IMR-90 (cell line): ENCODE data around the gene ABCD1. TPM values are rescaled to one million over a fixed set of nuclear protein-coding genes. Genes with fewer than 3 reads are reported as not detected.

Experiments
- ATAC-seq: fragments of 200-7000 bp; cut with Tn5 transposase; 2 replicates; pipeline ENCODE4 v1.9.1; 2020; ENCODE audit warnings: low read depth, mild to moderate bottlenecking, moderate library complexity
- BruUV-seq: library from RNA; stranded (reverse); fragments of 400-500 nt; replicated peaks from 2 replicates; lab custom pipeline; 2021; lab: Mats Ljungman, UMichigan
- CTCF ChIA-PET: fragments of 300-600 bp; formaldehyde crosslinking; extraction: SDS; loops from one replicate; lab custom pipeline; 2021; ENCODE audit warnings: antibody characterized with exemption; lab: Yijun Ruan, JAX
- POLR2A ChIA-PET: fragments of 300-600 bp; sonication (Branson Sonifier 250); formaldehyde crosslinking; loops from one replicate; lab custom pipeline; 2022; ENCODE audit warnings: antibody characterized with exemption; ENCODE audit not compliant: unreplicated experiment; lab: Charles Lee
- DNase-seq: peaks from one replicate; pipeline ENCODE4 v3.0.0; 2013
- H2AFZ ChIP-seq: replicated peaks from 2 replicates; pipeline ENCODE3; 2013; ENCODE audit warnings: low read length, mild to moderate bottlenecking; ENCODE audit not compliant: poor library complexity
- H2AK5ac ChIP-seq: 2 replicates; pipeline ENCODE4 v1.6.1; 2013; ENCODE audit warnings: low read depth, low read length, inconsistent platforms
- H2AK9ac ChIP-seq: replicated peaks from 2 replicates; pipeline ENCODE3; 2013; ENCODE audit warnings: mild to moderate bottlenecking, low read depth, low read length, moderate library complexity; ENCODE audit not compliant: poor library complexity
- H2BK120ac ChIP-seq: 2 replicates; pipeline ENCODE4 v1.6.1; 2013; ENCODE audit warnings: low read depth, low read length, inconsistent platforms
- H2BK15ac ChIP-seq: 3 replicates; pipeline ENCODE4 v1.6.1; 2013; ENCODE audit warnings: low read depth, low read length, inconsistent platforms
- H2BK20ac ChIP-seq: 2 replicates; pipeline ENCODE4 v1.6.1; 2013; ENCODE audit warnings: low read depth, mild to moderate bottlenecking, inconsistent platforms, low read length, moderate library complexity
- H2BK5ac ChIP-seq: 2 replicates; pipeline ENCODE4 v1.6.1; 2013; ENCODE audit warnings: mild to moderate bottlenecking, low read depth, low read length, inconsistent platforms; ENCODE audit not compliant: poor library complexity, severe bottlenecking
- H3K14ac ChIP-seq: replicated peaks from 2 replicates; pipeline ENCODE4 v1.6.1; 2013; ENCODE audit warnings: low read depth, low read length, inconsistent platforms
- H3K18ac ChIP-seq: 2 replicates; pipeline ENCODE4 v1.6.1; 2013; ENCODE audit warnings: low read depth, low read length, control low read depth
- H3K23ac ChIP-seq: 2 replicates; pipeline ENCODE4 v1.6.1; 2013; ENCODE audit warnings: low read depth, low read length, inconsistent platforms
- H3K27ac ChIP-seq: 2 replicates; pipeline ENCODE4 v1.5.1; 2013; ENCODE audit warnings: mild to moderate bottlenecking, control low read depth, low read length; ENCODE audit not compliant: insufficient read depth
- H3K27me3 ChIP-seq: 2 replicates; pipeline ENCODE4 v1.6.1; 2013; ENCODE audit warnings: low read length; ENCODE audit not compliant: control insufficient read depth, insufficient read depth
- H3K36me3 ChIP-seq: 2 replicates; pipeline ENCODE4 v1.6.1; 2013; ENCODE audit warnings: low read length, mixed read lengths; ENCODE audit not compliant: control insufficient read depth, insufficient read depth
- H3K4ac ChIP-seq: 2 replicates; pipeline ENCODE4 v1.6.1; 2013; ENCODE audit warnings: low read depth, low read length, inconsistent platforms
- H3K4me1 ChIP-seq: 2 replicates; pipeline ENCODE4 v1.6.1; 2013; ENCODE audit warnings: low read length, mixed read lengths; ENCODE audit not compliant: control insufficient read depth, insufficient read depth
- H3K4me2 ChIP-seq: 2 replicates; pipeline ENCODE4 v1.6.1; 2013; ENCODE audit warnings: low read depth, mild to moderate bottlenecking, control low read depth, low read length, moderate library complexity
- H3K4me3 ChIP-seq: 2 replicates; pipeline ENCODE4 v1.5.1; 2013; ENCODE audit warnings: low read depth, mild to moderate bottlenecking, control low read depth, low read length, moderate library complexity; ENCODE audit not compliant: insufficient read depth
- H3K56ac ChIP-seq: 2 replicates; pipeline ENCODE4 v1.6.1; 2013; ENCODE audit warnings: low read length, inconsistent platforms; ENCODE audit not compliant: insufficient read depth; ENCODE audit errors: extremely low read depth
- H3K79me1 ChIP-seq, 2 experiments: 2 replicates each; pipeline ENCODE4 v1.6.1; 2013; ENCODE audit warnings: low read length in 2 of 2, inconsistent platforms in 1 of 2, low read depth in 1 of 2
- H3K9ac ChIP-seq: 2 replicates; pipeline ENCODE4 v1.6.1; 2013; ENCODE audit warnings: low read depth, low read length, control low read depth
- H3K9me1 ChIP-seq: 2 replicates; pipeline ENCODE4 v1.6.1; 2013; ENCODE audit warnings: low read length, inconsistent platforms; ENCODE audit not compliant: insufficient read depth
- H3K9me3 ChIP-seq: 2 replicates; pipeline ENCODE4 v1.6.1; 2013; ENCODE audit warnings: low read length; ENCODE audit not compliant: control insufficient read depth, insufficient read depth
- H4K20me1 ChIP-seq: 2 replicates; pipeline ENCODE4 v1.6.1; 2013; ENCODE audit warnings: low read length, inconsistent platforms; ENCODE audit not compliant: insufficient read depth
- H4K5ac ChIP-seq: 2 replicates; pipeline ENCODE4 v1.6.1; 2013; ENCODE audit warnings: mild to moderate bottlenecking, low read depth, low read length, control low read depth
- H4K8ac ChIP-seq, 2 experiments: 2 replicates each; pipeline ENCODE4 v1.6.1; 2013; ENCODE audit warnings: low read depth in 2 of 2, low read length in 2 of 2, control low read depth in 1 of 2, inconsistent platforms in 1 of 2
- H4K91ac ChIP-seq: 2 replicates; pipeline ENCODE4 v1.6.1; 2013; ENCODE audit warnings: low read depth, low read length, inconsistent platforms; ENCODE audit not compliant: insufficient read depth
- CEBPB ChIP-seq: IDR thresholded peaks from 2 replicates; pipeline ENCODE4 v1.6.1; 2012; ENCODE audit warnings: low read depth, low read length, improper control_type of control experiment
- CTCF ChIP-seq: conservative IDR thresholded peaks from 2 replicates; pipeline ENCODE4 v1.5.1; 2012; ENCODE audit warnings: mild to moderate bottlenecking, low read depth, low read length, improper control_type of control experiment
- RCOR1 ChIP-seq: IDR thresholded peaks from 2 replicates; pipeline ENCODE4 v1.6.1; 2012; ENCODE audit warnings: mild to moderate bottlenecking, low read length, improper control_type of control experiment; ENCODE audit not compliant: insufficient replicate concordance
- whole genome bisulfite sequencing, 2 experiments: methylation state at CpG; one replicate each; pipeline versions ENCODE4 v1.1.5 to v1.1.7; 2013; ENCODE audit warnings: missing lambda C conversion rate in 2 of 2; ENCODE audit not compliant: insufficient read length in 1 of 2; ENCODE audit errors: extremely low coverage in 2 of 2; 5-methylcytosine and 5-hydroxymethylcytosine counted together
- dilution Hi-C: fragments of 300-500 bp; cut with HindIII; formaldehyde crosslinking; loops from one replicate; pipeline ENCODE4 v1.14.3; 2018; ENCODE audit warnings: low sequenced_read_pairs; ENCODE audit not compliant: unreplicated experiment
- in situ Hi-C: fragments of 300-500 bp; cut with MboI; formaldehyde crosslinking; loops from 3 replicates; pipeline ENCODE4 v1.14.3; 2019; ENCODE audit warnings: low sequenced_read_pairs, inconsistent platforms, mixed read lengths
- intact Hi-C: fragments of 100-400 bp; cut with micrococcal nuclease; formaldehyde crosslinking; loops from 2 replicates; pipeline ENCODE4 v1.10.0; 2022
- polyA plus RNA-seq, 3 experiments: library from polyadenylated mRNA; depleted of rRNA; stranded (reverse); fragments of >200 nt; gene quantifications; 2 replicates each; pipeline ENCODE4 v1.2.3, GENCODE V29; 2012; ENCODE audit warnings: low replicate concordance in 1 of 3
- total RNA-seq: library from RNA; depleted of rRNA; stranded (reverse); fragments of >200 nt; gene quantifications from 2 replicates; pipeline ENCODE4 v1.2.3, GENCODE V29; 2012

Gene ABCD1
- total and polyA plus RNA-seq, 2 of the 4 experiments (the other 2 are of a cell fraction), result 4.3 to 7.0 TPM

GRCh38 chrX:153776120-153776599 is 51.5 kb downstream of the ABCD1 start:
- Histone ChIP-seq H3K4me3 (no peak overlapping the region), H3K4me1 (no peaks in the 10 kb centered on the region), H3K4me2 (no peak overlapping the region), H2BK120ac (no peak overlapping the region), H3K4ac (no peak overlapping the region), H4K20me1 (no peaks in the 10 kb centered on the region), H3K79me1 (no peaks in the 10 kb centered on the region), H3K14ac (no peak overlapping the region), H3K9me1 (no peaks in the 10 kb centered on the region), H2AFZ (no peak overlapping the region), H3K27ac (no peak overlapping the region), H3K23ac (no peak overlapping the region), H2AK5ac (no peak overlapping the region), H2BK15ac (no peak overlapping the region), H4K91ac (no peak overlapping the region), H3K56ac (no peak overlapping the region), H4K5ac (no peak overlapping the region), H3K9ac (no peak overlapping the region), H2BK5ac (no peak overlapping the region), H3K36me3 (peaks cover 4% of the 10 kb centered on the region; the same call in 1 of the 2 replicates), H4K8ac (no peak overlapping the region), H3K18ac (no peak overlapping the region), H2BK20ac (no peak overlapping the region), H3K9me3 (no peaks in the 10 kb centered on the region; the same call in 1 of the 2 replicates), H3K27me3 (no peaks in the 10 kb centered on the region), H2AK9ac (no peak overlapping the region)
- WGBS, 2 experiments, result no CpG with 5 or more reads among the region's 20 CpGs
- intact Hi-C loops (no loop called here), dilution Hi-C loops (no loop called here), in situ Hi-C loops (no loop called here)
- ATAC-seq (no peak), DNase-seq (no peak)
- BruUV-seq, result no TSS peak
- TF ChIP-seq CEBPB, result no peak
- no peak for TF ChIP-seq RCOR1
- TF ChIP-seq CTCF, result no peak
- ChIA-PET POLR2A (no interaction called here), CTCF (no interaction called here)
